Stimulated activated naive CD4-positive, alpha-beta T cell treated with Interleukin-2 at 50 U/mL for 16 hours (primary cell): ENCODE measurements around the gene CUTA.

ENCODE experiments used
- DNase-seq: peaks from one replicate; lab custom pipeline; 2025; lab: John Stamatoyannopoulos, UW

The CUTA gene, protein sequence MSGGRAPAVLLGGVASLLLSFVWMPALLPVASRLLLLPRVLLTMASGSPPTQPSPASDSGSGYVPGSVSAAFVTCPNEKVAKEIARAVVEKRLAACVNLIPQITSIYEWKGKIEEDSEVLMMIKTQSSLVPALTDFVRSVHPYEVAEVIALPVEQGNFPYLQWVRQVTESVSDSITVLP

GRCh38 chr6:33417903-33418689, at the start of gene CUTA:
CUTA (minus strand) TSS chr6:33418107; CDS start chr6:33418000, 107 bp downstream.
- peak; percentile 99 for DNase-seq

DNA sequence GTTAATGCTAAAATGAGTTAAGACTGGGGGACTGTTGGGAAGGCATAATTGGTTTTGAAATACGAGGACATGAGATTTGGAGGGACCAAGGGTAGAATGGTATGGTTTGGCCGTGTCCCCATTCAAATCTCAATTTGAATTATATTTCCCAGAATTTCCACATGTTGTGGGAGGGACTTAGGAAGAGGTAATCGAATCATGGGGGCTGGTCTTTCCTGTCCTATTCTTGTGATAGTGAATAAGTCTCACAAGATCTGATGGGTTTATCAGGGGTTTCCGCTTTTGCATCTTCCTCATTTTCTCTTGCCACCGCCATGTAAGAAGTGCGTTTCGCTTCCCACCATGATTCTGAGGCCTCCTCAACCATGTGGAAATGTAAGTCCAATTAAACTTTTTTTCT, 49.2 kb upstream of the CUTA start:
- no peak for DNase-seq

- no peak for DNase-seq
These were observed 48.3 kb upstream of the CUTA start for GRCh38 chr6:33466075-33466735.

DNA sequence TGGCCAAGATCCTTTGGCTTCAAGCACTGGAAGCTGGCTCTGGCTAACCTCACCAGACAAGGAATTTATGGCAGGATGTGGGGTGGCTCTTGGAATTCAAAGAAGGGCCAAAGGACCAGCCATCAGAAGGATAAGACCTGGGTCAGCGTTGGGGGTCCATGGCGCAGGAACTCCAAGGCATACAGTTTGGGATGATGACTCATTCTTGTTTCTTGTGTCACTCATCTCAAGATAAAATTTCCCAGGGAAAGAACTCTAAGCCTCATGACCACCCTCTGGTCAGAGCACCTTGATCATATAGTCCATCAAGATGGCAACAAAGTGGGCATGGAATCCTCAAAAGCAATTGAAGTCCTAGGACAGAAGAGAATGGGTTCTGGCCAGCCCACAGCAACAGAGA, 41.3 kb upstream of the CUTA start:
- DNase-seq: no peak

GRCh38 chr6:33458676-33459075, 40.8 kb upstream of the CUTA start:
- no peak for DNase-seq

DNA sequence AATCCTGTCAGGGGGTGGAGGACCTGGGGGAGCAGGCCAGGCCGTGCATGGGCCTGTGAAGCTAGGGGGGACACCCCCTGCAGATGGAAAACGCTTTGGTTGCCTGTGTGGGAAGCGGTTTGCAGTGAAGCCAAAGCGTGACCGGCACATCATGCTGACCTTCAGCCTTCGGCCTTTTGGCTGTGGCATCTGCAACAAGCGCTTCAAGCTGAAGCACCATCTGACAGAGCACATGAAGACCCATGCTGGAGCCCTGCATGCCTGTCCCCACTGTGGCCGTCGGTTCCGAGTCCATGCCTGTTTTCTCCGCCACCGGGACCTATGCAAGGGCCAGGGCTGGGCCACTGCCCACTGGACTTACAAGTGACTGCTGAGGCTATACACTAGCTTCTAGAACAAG, 38.2 kb upstream of the CUTA start:
- no peak for DNase-seq

DNA sequence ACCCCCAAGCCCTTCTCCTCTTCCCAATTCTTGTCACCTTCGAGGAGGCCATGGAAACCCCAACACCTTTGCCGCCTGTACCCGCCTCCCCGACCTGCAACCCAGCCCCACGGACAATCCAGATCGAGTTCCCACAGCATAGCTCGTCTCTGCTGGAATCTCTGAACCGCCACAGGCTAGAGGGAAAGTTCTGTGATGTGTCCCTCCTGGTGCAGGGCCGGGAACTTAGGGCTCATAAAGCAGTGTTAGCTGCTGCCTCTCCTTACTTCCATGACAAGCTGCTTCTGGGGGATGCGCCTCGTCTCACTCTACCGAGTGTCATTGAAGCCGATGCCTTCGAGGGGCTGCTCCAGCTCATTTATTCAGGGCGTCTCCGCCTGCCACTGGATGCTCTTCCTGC, 37.1 kb upstream of the CUTA start:
- no peak for DNase-seq

DNA sequence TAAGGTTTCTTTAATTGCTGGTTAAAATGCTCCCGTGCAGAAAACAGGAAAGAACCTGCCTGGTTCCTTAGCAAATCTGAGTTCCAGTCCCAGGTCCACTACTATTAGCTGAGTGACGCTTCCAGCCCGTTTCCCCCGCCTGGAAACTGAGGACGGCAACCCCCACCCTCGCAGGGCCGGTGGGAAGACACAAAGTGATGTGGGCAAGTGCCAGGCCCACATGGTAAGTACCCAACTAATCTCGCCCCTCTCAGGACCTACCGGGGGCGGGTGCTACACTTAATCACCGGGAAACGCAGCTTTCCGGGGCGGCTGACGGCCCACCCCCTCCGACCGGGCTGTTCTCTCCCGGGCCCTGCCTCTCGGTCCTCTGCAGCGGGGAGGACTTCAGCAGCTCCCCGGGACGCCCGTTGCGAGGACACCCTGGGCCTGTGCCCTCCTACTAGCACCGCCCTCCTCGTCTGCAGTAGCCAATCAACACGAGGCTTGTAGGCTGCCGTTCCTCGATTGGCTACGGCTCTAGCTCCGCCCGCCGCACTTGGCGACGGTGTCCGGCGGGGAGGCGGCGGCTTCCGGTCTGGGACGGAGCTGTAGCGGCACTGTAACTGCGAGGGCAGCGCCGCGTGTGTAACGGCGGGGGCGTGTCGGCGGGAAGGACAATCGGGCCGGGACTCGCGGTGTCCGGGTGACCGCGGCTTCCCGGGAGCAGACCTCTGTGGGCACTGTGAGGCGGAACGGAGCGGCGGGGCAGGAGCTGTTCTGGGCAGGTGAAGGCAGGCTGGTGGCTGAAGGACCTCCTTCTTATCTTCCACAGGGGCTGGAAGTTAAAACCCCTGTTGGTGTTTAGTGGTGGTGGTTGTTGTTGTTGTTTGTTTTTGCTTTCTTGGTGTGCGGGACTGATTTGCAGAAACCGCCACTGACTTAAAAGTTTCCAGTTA, 36.4 kb upstream of the CUTA start, which contains the start of gene ZBTB9:
ZBTB9 (plus strand) TSS at position 568 of the 938 bp plus-strand sequence. CDS start 525 bp downstream, outside the sequence.
- DNase-seq: peak; percentile 94

- no peak for DNase-seq
These were observed 35.6 kb upstream of the CUTA start for GRCh38 chr6:33453393-33454008.

DNA sequence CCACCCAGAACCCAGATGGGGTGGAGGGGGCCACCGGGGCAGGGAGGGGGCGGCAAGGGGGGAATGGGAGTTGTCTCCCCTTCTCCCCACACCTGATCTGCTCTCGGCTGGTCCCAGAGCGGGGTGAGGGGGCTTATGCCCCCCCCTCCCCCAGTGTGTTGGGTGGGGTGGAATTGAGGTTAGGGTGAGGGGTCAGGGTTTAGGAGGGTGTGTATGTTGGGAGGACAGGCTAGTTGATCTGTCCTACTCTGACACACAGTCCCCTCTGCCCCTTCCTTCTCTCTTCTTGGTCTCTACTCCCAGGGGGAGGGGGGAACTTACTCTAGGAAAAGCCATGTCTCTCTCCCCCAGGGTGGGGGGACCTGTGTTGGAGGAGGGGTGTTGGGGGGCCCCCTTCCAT, 34.6 kb upstream of the CUTA start:
- no peak for DNase-seq

GRCh38 chr6:33451606-33452005, 33.7 kb upstream of the CUTA start:
- no peak for DNase-seq

DNA sequence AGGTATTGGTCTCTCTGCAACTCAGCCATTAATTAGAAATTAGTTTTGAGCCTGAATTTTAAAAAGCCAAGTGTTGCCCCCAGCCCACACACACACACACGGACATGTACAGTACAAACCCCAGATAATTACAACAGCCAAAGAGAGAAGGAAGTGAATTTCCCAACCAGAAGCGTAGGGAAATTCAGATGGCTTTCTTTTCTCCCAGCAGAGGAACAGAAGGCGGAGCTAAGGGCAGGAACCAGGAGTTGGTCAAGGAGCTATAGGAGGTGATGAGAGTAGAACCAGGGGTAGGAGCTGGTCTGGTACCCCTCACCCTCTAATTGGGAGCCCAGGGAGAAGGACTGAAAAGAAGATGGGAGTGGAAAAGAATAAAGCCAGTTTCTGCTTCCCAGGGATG, 32.5 kb upstream of the CUTA start:
- no peak for DNase-seq

DNA sequence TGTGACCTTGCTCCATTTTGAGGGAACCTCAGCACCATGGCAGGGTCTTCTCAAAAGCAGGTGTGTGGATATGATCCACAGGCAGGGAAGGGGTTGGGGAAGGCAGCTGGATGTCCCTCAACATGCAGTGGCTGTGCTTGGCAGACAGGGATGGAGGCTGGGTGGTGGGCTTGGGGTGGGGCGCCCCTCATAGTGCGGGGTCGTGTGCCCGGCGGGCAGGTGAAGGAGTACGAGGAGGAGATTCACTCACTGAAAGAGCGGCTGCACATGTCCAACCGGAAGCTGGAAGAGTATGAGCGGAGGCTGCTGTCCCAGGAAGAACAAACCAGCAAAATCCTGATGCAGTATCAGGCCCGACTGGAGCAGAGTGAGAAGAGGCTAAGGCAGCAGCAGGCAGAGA, 28.4 kb upstream of the CUTA start:
- DNase-seq: no peak

GRCh38 chr6:33445119-33445603, 27.3 kb upstream of the CUTA start:
- no peak for DNase-seq

DNA sequence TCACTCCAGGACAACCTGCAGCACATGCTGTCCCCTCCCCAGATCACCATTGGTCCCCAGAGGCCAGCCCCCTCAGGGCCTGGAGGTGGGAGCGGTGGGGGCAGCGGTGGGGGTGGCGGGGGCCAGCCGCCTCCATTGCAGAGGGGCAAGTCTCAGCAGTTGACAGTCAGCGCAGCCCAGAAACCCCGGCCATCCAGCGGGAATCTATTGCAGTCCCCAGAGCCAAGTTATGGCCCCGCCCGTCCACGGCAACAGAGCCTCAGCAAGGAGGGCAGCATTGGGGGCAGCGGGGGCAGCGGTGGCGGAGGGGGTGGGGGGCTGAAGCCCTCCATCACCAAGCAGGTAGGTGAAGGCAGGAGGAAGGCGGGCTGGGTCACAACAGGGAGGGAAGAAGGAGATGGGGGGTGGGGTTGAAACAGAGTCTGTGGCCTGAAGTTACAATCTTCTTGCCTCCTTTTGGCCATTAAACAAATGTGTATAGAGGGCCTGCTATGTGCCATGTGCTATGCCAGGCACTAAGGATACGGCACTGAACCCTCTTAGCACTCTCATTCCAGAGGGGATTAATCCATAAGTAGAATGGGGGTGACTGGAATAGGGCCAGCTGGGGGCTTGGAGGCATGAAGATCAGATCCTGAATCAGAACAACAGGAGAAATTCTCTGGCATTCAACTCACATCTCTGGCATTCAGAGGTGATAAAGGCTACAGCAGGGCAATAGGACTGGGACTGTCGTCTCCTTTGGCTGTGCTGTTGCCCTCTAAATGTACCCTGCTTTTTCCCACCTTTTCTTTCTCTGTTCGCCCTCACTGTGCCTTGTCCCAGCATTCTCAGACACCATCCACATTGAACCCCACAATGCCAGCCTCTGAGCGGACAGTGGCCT, 26.0 kb upstream of the CUTA start:
- DNase-seq: no peak

DNA sequence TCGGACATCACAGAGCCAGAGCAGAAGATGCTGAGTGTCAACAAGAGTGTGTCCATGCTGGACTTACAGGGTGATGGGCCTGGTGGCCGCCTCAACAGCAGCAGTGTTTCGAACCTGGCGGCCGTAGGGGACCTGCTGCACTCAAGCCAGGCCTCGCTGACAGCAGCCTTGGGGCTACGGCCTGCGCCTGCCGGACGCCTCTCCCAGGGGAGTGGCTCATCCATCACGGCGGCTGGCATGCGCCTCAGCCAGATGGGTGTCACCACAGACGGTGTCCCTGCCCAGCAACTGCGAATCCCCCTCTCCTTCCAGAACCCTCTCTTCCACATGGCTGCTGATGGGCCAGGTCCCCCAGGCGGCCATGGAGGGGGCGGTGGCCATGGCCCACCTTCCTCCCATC, 25.1 kb upstream of the CUTA start:
- DNase-seq: no peak

DNA sequence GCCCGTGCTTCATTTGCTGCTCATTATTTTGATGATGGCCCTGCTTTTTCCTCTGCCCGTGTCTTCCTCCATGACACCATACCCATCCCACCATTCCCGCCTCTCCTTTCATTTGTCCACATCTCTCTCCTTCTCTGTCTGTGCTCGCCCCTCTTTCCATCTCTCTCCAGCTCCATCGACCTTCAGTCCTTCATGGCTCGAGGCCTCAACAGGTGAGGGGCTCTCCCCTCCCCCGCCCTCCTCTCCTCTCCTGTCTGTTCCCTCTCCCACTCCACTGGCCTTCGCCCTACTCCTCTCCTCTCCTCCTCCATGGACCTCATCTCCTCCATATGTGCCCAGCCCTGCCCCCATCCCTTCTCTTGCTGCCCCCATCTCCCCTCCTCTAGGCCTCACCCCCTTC, 24.4 kb upstream of the CUTA start:
- DNase-seq: no peak

GRCh38 chr6:33441457-33441856, 23.6 kb upstream of the CUTA start:
- no peak for DNase-seq

DNA sequence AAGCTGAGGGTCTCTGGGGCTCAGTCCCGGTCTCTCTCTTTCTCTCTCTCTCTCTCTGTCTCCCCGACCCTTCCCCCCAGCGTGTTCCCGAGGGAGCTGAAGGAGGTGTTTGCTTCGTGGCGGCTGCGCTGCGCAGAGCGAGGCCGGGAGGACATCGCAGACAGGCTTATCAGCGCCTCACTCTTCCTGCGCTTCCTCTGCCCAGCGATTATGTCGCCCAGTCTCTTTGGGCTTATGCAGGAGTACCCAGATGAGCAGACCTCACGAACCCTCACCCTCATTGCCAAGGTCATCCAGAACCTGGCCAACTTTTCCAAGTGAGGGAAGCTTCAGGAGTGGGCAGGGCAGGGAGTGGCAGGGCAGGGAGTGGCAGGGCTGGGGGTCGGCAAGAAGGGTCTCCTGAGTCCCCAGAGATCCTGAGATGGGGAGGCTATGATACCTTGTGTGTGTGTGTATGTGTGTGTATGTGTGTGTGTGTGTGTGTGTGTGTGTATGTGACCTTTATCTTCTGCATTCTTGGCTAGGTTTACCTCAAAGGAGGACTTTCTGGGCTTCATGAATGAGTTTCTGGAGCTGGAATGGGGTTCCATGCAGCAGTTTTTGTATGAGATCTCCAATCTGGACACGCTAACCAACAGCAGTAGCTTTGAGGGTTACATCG, 22.9 kb upstream of the CUTA start:
- no peak for DNase-seq
